ENCODE data around the gene FNDC3B.

GRCh38 chr3:172131746-172132145, 92.4 kb downstream of the FNDC3B start:
- no peak for TF ChIP-seq CTCF (IDR thresholded peaks at IDR 0.05; ENCODE audit: control extremely low read depth in 1 of 3, insufficient read depth in 1 of 3, low read depth in 1 of 3, low read length in 3 of 3)
- no peak for TF ChIP-seq BCL11A (IDR thresholded peaks at IDR 0.05; ENCODE audit: low read depth in 2 of 2, low read length in 2 of 2)
- no peak for TF ChIP-seq ZNF274 (IDR thresholded peaks at IDR 0.05; ENCODE audit: borderline replicate concordance, extremely low read depth, low read length)
- no peak for TF ChIP-seq TCF12 (IDR thresholded peaks at IDR 0.05; ENCODE audit: low read depth, low read length)
- no peak for TF ChIP-seq RAD21 (IDR thresholded peaks at IDR 0.05 in 1 of 2, conservative IDR thresholded peaks at IDR 0.05 in 1 of 2; ENCODE audit: low read depth in 2 of 2, low read length in 2 of 2)
- TF ChIP-seq MAX (IDR thresholded peaks at IDR 0.05) = no peak
- TF ChIP-seq POLR2A (IDR thresholded peaks at IDR 0.05; ENCODE audit: control extremely low read depth in 1 of 2, low read depth in 2 of 2, low read length in 2 of 2) = no peak
- no peak for TF ChIP-seq CHD2 (IDR thresholded peaks at IDR 0.05; ENCODE audit: low read length)
- TF ChIP-seq ASH2L (IDR thresholded peaks at IDR 0.05; ENCODE audit: low read length) = no peak
- TF ChIP-seq POLR2AphosphoS5 (IDR thresholded peaks at IDR 0.05; ENCODE audit: low read depth, low read length) = no peak
